HG03064 (cell line): ENCODE data around the gene GABRB1.

Source experiments
- ATAC-seq: cut with Tn5 transposase; IDR thresholded peaks from one replicate; pipeline ENCODE4 v1.9.1; 2021; ENCODE audit warnings: low read depth; ENCODE audit not compliant: unreplicated experiment

The GABRB1 gene

GRCh38 chr4:47109379-47109778 lies 78.0 kb downstream of the GABRB1 start:
- ATAC-seq, result no peak

GRCh38 chr4:47110546-47111132 lies 79.3 kb downstream of the GABRB1 start:
- ATAC-seq, result no peak

- no peak for ATAC-seq
These were observed 87.0 kb downstream of the GABRB1 start for GRCh38 chr4:47118192-47118929.

- ATAC-seq, result no peak
These were observed 89.4 kb downstream of the GABRB1 start for GRCh38 chr4:47120783-47121182.

- peak; percentile 88 for ATAC-seq
These were observed 91.4 kb downstream of the GABRB1 start for GRCh38 chr4:47122592-47123291.

- ATAC-seq, result no peak
These were observed 97.6 kb downstream of the GABRB1 start for GRCh38 chr4:47128991-47129390.

- ATAC-seq, result no peak
These were observed 103.8 kb downstream of the GABRB1 start for GRCh38 chr4:47135210-47135609.

- no peak for ATAC-seq
These were observed 111.9 kb downstream of the GABRB1 start for GRCh38 chr4:47143261-47143660.

- ATAC-seq, result peak; percentile 99
These were observed 114.3 kb downstream of the GABRB1 start for GRCh38 chr4:47145630-47146029.

- no peak for ATAC-seq
These were observed 123.5 kb downstream of the GABRB1 start for GRCh38 chr4:47154816-47155370.

GRCh38 chr4:47155919-47156318 lies 124.6 kb downstream of the GABRB1 start:
- ATAC-seq, result no peak

GRCh38 chr4:47160095-47160494 lies 128.7 kb downstream of the GABRB1 start:
- no peak for ATAC-seq

GRCh38 chr4:47167081-47168035 lies 136.0 kb downstream of the GABRB1 start:
- no peak for ATAC-seq

- ATAC-seq, result no peak
These were observed 152.7 kb downstream of the GABRB1 start for GRCh38 chr4:47184083-47184482.

GRCh38 chr4:47185761-47186160 lies 154.4 kb downstream of the GABRB1 start:
- no peak for ATAC-seq

- no peak for ATAC-seq
These were observed 156.2 kb downstream of the GABRB1 start for GRCh38 chr4:47187608-47188007.

GRCh38 chr4:47193179-47193578 lies 161.8 kb downstream of the GABRB1 start:
- ATAC-seq, result no peak

GRCh38 chr4:47194036-47194737 lies 162.8 kb downstream of the GABRB1 start:
- no peak for ATAC-seq

- no peak for ATAC-seq
These were observed 164.3 kb downstream of the GABRB1 start for GRCh38 chr4:47195706-47196105.

- ATAC-seq, result no peak
These were observed 167.4 kb downstream of the GABRB1 start for GRCh38 chr4:47198791-47199190.
